GM18951 (cell line): ENCODE data around the gene ERMARD.

Source experiments
- POLR2A ChIP-seq: IDR thresholded peaks from 4 replicates; pipeline ENCODE4 v1.6.1; 2011; ENCODE audit warnings: mild to moderate bottlenecking; ENCODE audit not compliant: insufficient read length, insufficient read depth; ENCODE audit errors: extremely low read depth
- in situ Hi-C: fragments of 300-500 bp; cut with MboI; formaldehyde crosslinking; loops from one replicate; pipeline ENCODE4 v1.12.0; 2022; ENCODE audit warnings: low sequenced_read_pairs, mixed read lengths, inconsistent platforms; ENCODE audit not compliant: unreplicated experiment

The ERMARD gene

DNA sequence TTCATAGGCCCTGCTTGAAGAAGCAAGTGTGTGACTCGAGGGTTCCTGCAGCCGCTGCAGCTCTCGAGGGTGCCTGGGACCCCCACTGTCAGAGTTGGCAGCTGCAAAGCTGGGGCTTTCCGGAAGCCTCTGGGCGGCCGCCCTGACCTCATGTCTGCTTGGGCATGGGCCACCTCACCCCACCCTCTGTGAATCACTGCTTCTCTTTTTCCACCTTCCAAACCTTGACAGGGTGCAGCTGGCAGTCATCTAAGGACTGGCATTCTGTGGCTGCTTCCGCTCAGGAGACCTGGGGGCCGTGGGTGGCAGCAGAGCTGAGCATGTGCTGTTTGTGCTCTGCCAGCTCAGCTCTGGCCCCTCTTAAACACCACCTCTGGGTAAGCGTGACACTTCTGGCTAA lies 32.0 kb downstream of the ERMARD start:
- no peak for TF ChIP-seq POLR2A
- in situ Hi-C loops: no loop called here

DNA sequence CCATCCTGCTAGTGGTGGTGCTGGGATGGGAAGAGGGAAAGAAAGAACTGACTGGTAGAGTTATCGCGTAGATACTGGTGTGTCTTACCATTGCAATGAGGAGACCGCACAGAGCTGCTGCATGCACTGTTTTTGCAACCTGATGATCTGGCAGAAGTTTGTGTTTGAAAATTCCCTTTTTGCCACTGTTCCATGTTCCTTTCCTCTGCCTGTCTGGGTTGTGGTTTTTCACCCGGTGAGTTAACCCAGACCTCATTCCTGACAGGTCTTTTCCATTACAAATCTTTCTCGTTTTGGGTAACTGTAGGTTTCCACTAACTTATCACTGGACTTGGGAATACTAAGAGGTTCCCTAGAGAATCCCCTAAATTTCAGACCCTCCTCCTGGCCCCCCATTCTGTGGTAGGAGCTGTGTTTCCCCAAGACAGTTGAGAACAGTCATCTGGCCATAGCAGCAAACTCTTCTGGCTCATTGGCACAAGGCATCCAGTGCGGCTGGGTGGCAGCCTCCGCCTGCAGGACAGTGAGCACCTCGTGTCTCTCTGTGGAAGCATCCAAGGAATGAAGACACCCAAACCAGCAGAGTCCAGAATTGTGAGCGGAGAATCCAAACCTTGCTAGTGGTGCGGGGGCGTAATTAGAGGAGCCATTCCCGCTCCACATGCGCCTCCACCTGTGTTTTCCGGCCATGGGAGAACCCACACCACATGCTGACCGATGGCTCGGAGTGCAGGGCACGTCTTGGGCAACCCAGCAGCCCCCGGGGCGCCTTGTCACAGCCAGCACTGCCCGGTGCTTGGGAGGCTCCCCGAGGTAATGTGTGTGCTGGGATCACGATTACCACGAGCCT lies 32.8 kb downstream of the ERMARD start:
- TF ChIP-seq POLR2A: no peak
- in situ Hi-C loops: no loop called here

GRCh38 chr6:169784821-169785340 lies 33.5 kb downstream of the ERMARD start:
- in situ Hi-C loops: no loop called here
- TF ChIP-seq POLR2A: no peak

DNA sequence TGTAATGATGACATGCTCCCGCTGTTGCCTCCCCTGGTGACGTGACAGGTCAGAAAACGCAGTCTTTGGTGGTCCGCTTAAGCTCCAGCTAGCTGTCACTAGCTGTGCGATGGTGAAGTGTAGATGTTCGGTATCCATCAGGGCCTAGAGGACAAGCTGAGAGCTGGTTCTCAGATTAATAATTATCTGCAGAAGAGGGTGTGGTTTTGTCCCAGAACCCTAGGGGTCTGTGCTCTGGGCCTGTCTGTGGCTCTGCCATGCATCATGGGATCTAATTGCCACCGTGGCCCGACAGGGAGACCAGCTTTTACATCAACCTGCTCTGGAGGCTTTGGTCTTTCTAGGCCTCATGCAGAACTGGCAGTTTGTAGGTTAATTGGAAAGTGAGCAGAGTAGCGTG lies 34.1 kb downstream of the ERMARD start:
- in situ Hi-C loops: no loop called here
- no peak for TF ChIP-seq POLR2A

GRCh38 chr6:169786349-169786748 lies 34.9 kb downstream of the ERMARD start:
- in situ Hi-C loops: no loop called here
- no peak for TF ChIP-seq POLR2A

DNA sequence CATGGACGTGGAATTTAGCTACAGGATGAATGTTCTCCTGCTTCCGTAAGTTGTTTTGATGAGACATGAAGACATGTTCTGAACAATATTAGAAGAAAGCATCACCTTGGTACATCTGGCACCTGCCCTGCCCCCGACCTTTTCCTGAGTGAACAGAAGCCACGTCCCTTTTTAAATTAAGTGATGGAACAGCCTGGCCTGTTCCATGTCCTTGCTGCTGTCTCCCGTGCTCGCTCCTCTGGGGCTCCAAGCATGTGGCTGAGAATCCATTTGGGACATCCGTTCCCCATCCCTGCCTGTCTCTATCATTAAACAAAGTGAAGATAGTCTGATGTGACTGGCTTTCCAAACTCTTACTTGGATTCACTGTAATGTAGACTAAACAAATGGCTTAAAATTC lies 36.4 kb downstream of the ERMARD start:
- TF ChIP-seq POLR2A: no peak
- in situ Hi-C loops: no loop called here

GRCh38 chr6:169788809-169789145 lies 37.4 kb downstream of the ERMARD start:
- in situ Hi-C loops: no loop called here
- no peak for TF ChIP-seq POLR2A

GRCh38 chr6:169789146-169789943 lies 37.9 kb downstream of the ERMARD start:
- TF ChIP-seq POLR2A: no peak

DNA sequence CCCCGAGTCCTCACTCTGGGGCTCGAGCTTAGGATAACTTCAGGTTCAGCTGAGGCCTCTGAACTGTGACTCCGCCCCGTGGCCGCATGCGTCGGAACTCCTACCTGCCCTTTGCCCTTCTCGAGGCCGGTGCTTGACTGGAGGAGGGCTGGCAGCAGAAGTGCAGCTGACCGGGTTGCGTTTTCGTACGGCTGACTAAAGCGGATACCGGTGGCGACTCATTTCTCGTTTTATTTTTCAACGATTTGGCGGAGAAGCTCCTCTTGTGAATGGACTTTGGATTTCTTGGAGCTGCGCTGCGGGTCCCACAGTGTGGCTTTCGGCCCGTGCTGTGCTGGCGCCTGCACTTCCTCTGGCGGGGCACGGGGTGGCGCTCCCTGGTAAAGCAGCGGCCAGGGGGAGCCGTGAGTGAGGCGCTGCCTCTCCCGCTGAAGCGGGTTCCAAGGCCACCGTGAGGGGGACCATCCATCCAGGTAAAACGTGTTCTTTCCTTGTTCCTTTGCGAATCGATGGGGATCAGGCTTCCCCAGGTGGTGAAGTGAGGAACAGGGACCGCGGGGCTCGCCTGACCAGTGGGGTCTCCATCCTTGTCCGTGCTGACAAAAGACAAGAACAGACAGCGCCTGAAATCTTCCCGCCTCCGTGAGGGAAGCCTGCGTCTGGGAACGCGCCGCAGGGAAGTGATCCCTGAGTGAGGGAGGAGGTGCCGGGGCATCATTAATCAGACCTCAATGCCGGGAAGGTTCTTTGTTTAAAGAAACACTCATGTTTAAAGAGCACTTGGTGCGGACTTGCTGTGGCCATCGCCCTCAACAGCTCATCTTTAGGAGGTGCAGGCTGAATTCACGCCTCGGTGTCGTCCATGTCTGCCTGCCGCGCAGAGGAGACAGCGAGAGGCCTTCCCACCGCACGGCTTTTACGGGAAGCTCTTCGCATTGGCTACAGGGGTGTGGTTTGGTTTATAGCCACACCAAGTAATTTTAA lies 38.8 kb downstream of the ERMARD start:
- in situ Hi-C loops: no loop called here

More at GRCh38 chr6:169789146-169789943, 37.9 kb downstream of the ERMARD start:
- in situ Hi-C loops: no loop called here

DNA sequence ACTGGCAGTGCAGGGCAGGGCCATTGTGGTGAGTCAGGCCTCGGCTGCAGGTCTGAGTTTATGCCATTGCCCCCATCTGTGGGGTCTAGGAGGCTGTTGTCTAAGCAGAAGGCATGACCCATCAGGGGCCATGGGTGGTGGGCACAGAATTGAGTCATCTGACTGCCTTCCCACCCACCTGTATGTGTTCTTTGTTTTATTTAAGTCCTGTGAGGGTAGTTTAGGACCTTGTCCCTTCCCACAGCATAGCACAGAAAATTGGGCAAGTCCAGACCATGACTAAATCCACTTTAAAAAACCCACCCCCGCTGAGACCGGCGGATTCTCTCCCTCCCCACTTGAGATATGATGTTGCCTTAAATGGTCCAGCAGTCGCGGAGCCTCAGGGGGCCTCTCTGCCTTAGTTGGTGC lies 40.3 kb downstream of the ERMARD start:
- in situ Hi-C loops: no loop called here
- no peak for TF ChIP-seq POLR2A

More for the DNA sequence above, 38.8 kb downstream of the ERMARD start:
- no peak for TF ChIP-seq POLR2A

- in situ Hi-C loops: no loop called here
Observed at GRCh38 chr6:169792306-169793015, 41.0 kb downstream of the ERMARD start.

GRCh38 chr6:169793408-169793807 lies 42.0 kb downstream of the ERMARD start:
- TF ChIP-seq POLR2A: no peak
- in situ Hi-C loops: no loop called here

More at GRCh38 chr6:169792306-169793015, 41.0 kb downstream of the ERMARD start:
- no peak for TF ChIP-seq POLR2A
